NOMO-1 treated with dmso at 0.1 percent for 144 hours (cell line): ENCODE measurements around the gene NAT14.

Experiments used
- DNase-seq: peaks from one replicate; lab custom pipeline; 2025; ENCODE audit not compliant: unreplicated experiment; lab: John Stamatoyannopoulos, UW

The NAT14 gene

GRCh38 chr19:55452749-55453346, 32.1 kb upstream of the NAT14 start:
- DNase-seq: no peak

- DNase-seq: no peak
Measured at GRCh38 chr19:55453511-55454260, 31.3 kb upstream of the NAT14 start.

- no peak for DNase-seq
Measured at GRCh38 chr19:55454787-55455243, 30.2 kb upstream of the NAT14 start.

GRCh38 chr19:55455576-55456235, 29.3 kb upstream of the NAT14 start:
- DNase-seq: no peak

- DNase-seq: no peak
Measured at GRCh38 chr19:55456347-55456746, 28.6 kb upstream of the NAT14 start.

GRCh38 chr19:55457683-55458457, 27.1 kb upstream of the NAT14 start:
- DNase-seq: no peak

- no peak for DNase-seq
Measured at GRCh38 chr19:55459551-55459949, 25.4 kb upstream of the NAT14 start.

GRCh38 chr19:55459950-55460657, 24.9 kb upstream of the NAT14 start:
- DNase-seq: no peak

GRCh38 chr19:55460670-55461258, 24.2 kb upstream of the NAT14 start:
- peak; percentile 79 for DNase-seq

GRCh38 chr19:55461259-55461973, 23.6 kb upstream of the NAT14 start, which contains the start of gene ISOC2:
TSS of gene ISOC2 (minus strand) at chr19:55461642. CDS start at chr19:55456486, 5,156 bp downstream.
- DNase-seq: peak; percentile 99

- no peak for DNase-seq
Measured at GRCh38 chr19:55461974-55462626, 22.9 kb upstream of the NAT14 start.

GRCh38 chr19:55462722-55463121, 22.3 kb upstream of the NAT14 start:
- no peak for DNase-seq

GRCh38 chr19:55463583-55464031, 21.4 kb upstream of the NAT14 start:
- DNase-seq: no peak

- DNase-seq: no peak
Measured at GRCh38 chr19:55464039-55464661, 20.8 kb upstream of the NAT14 start.

- DNase-seq: no peak
Measured at GRCh38 chr19:55464662-55465054, 20.3 kb upstream of the NAT14 start, which contains the start of gene C19orf85. TSS of gene C19orf85 (minus strand) at chr19:55464751. CDS start at chr19:55464554, 197 bp downstream.

GRCh38 chr19:55465460-55466240, 19.3 kb upstream of the NAT14 start:
- DNase-seq: no peak

GRCh38 chr19:55466241-55466614, 18.8 kb upstream of the NAT14 start:
- DNase-seq: no peak
